CD4-positive, CD25-positive, alpha-beta regulatory T cell (primary cell): ENCODE measurements around the gene DHH. TPM values are rescaled to one million over a fixed set of nuclear protein-coding genes. Genes with fewer than 3 reads are reported as not detected.

Experiments
- ATAC-seq, 2 donors: fragments of 150-1000 bp; cut with Tn5 transposase; one replicate each; pipeline ENCODE4 v1.10.0; 2021; ENCODE audit warnings: low read depth in 2 of 2, moderate number of reproducible peaks in 2 of 2, moderate library complexity in 1 of 2
- DNase-seq, 3 donors: peaks; one replicate each; pipeline versions ENCODE4 v3.0.0 to v3.0.0-alpha.2; 2012 to 2022; ENCODE audit warnings: mixed read lengths in 1 of 3
- H3K27ac ChIP-seq: one replicate; pipeline ENCODE4 v1.7.0; 2013; ENCODE audit warnings: mild to moderate bottlenecking, low read length; ENCODE audit not compliant: insufficient read depth, poor library complexity, severe bottlenecking
- H3K27me3 ChIP-seq: one replicate; pipeline ENCODE4 v1.7.0; 2013; ENCODE audit warnings: low read length; ENCODE audit not compliant: control insufficient read depth, insufficient read depth
- H3K36me3 ChIP-seq: one replicate; pipeline ENCODE4 v1.7.0; 2013; ENCODE audit warnings: mild to moderate bottlenecking, low read length, moderate library complexity; ENCODE audit not compliant: control insufficient read depth, insufficient read depth
- H3K4me1 ChIP-seq: 2 replicates; pipeline ENCODE4 v1.7.0; 2013; ENCODE audit warnings: mild to moderate bottlenecking, low read length; ENCODE audit not compliant: insufficient read depth, control insufficient read depth, poor library complexity, severe bottlenecking
- H3K4me3 ChIP-seq: one replicate; pipeline ENCODE4 v1.7.0; 2013; ENCODE audit warnings: low read depth, mild to moderate bottlenecking, low read length, moderate library complexity
- H3K9me3 ChIP-seq, 2 experiments: 1 replicate in 1 of 2; 2 replicates in 1 of 2; pipeline ENCODE4 v1.7.0; 2013; ENCODE audit warnings: low read length in 2 of 2, mild to moderate bottlenecking in 1 of 2, moderate library complexity in 1 of 2; ENCODE audit not compliant: control insufficient read depth in 2 of 2
- H3K27ac Mint-ChIP-seq, 3 donors: one replicate each; pipeline ENCODE4 v1.8.0; 2020 to 2022; ENCODE audit warnings: mild to moderate bottlenecking in 3 of 3, mixed read lengths in 3 of 3, moderate library complexity in 2 of 3
- H3K27me3 Mint-ChIP-seq: one replicate; pipeline ENCODE4 v1.8.0; 2022; ENCODE audit warnings: mild to moderate bottlenecking, mixed read lengths
- H3K36me3 Mint-ChIP-seq: one replicate; pipeline ENCODE4 v1.8.0; 2020; ENCODE audit warnings: mixed read lengths
- H3K4me1 Mint-ChIP-seq, 4 donors: one replicate each; pipeline ENCODE4 v1.8.0; 2020 to 2022; ENCODE audit warnings: mixed read lengths in 4 of 4, mild to moderate bottlenecking in 1 of 4
- H3K4me3 Mint-ChIP-seq, 4 donors: one replicate each; pipeline ENCODE4 v1.8.0; 2020 to 2022; ENCODE audit warnings: mild to moderate bottlenecking in 4 of 4, mixed read lengths in 4 of 4, moderate library complexity in 3 of 4
- H3K9me3 Mint-ChIP-seq, 7 donors: one replicate each; pipeline ENCODE4 v1.8.0; 2020 to 2022; ENCODE audit warnings: mixed read lengths in 7 of 7, mild to moderate bottlenecking in 3 of 7, moderate library complexity in 2 of 7
- polyA plus RNA-seq, 4 donors: library from polyadenylated mRNA; unstranded; fragments of 300-500 nt; fragmentation: Illumina TruSeq; gene quantifications; one replicate each; pipeline ENCODE4 v1.2.3, GENCODE V29; 2021
- total RNA-seq: library from RNA; stranded (reverse); gene quantifications from one replicate; pipeline ENCODE4 v1.2.3, GENCODE V29; 2022

The DHH gene
- total and polyA plus RNA-seq, 5 donors from 2014 or later, result 0.27 TPM; not detected in 4

GRCh38 chr12:49086116-49086515, 8.5 kb downstream of the DHH start:
- no peak overlapping the region for H3K4me3 ChIP-seq
- ATAC-seq (no peak), DNase-seq (no peak)
- Mint-ChIP-seq H3K27ac (no peak overlapping the region), H3K4me3 (no peak overlapping the region), H3K36me3 (no peaks in the 10 kb centered on the region), H3K9me3 (no peaks in the 10 kb centered on the region), H3K27me3 (peaks cover 69% of the 10 kb centered on the region), H3K4me1 (peaks cover 0 to 33% (median 23%) of the 10 kb centered on the region in 4 donors)
- no peak overlapping the region for H3K27ac ChIP-seq
- no peaks in the 10 kb centered on the region for H3K36me3 ChIP-seq
- peaks cover 13% of the 10 kb centered on the region for H3K27me3 ChIP-seq
- peaks cover 33% of the 10 kb centered on the region for H3K4me1 ChIP-seq
- peaks cover 0 to 2% of the 10 kb centered on the region in 2 experiments for H3K9me3 ChIP-seq

- H3K4me1 ChIP-seq, result peaks cover 17% of the 10 kb centered on the region
- no peaks in the 10 kb centered on the region for H3K9me3 Mint-ChIP-seq
- H3K36me3 Mint-ChIP-seq, result no peaks in the 10 kb centered on the region
- ATAC-seq (no peak), DNase-seq (no peak)
- peaks cover 56% of the 10 kb centered on the region for H3K27me3 Mint-ChIP-seq
- no peak overlapping the region for H3K27ac Mint-ChIP-seq
- no peaks in the 10 kb centered on the region for H3K36me3 ChIP-seq
- no peak overlapping the region for H3K4me3 Mint-ChIP-seq
- H3K27ac ChIP-seq, result no peak overlapping the region
- H3K9me3 ChIP-seq, result peaks cover 0 to 2% of the 10 kb centered on the region in 2 experiments
- peaks cover 0 to 21% (median 15%) of the 10 kb centered on the region in 4 donors for H3K4me1 Mint-ChIP-seq
- no peak overlapping the region for H3K4me3 ChIP-seq
- peaks cover 9% of the 10 kb centered on the region for H3K27me3 ChIP-seq
Measured at GRCh38 chr12:49084438-49084837, 10.2 kb downstream of the DHH start.

- Mint-ChIP-seq H3K4me3 (no peak overlapping the region), H3K27me3 (peaks cover 22% of the 10 kb centered on the region), H3K27ac (no peak overlapping the region), H3K4me1 (no peaks in the 10 kb centered on the region), H3K36me3 (no peaks in the 10 kb centered on the region), H3K9me3 (no peaks in the 10 kb centered on the region)
- Histone ChIP-seq H3K4me3 (no peak overlapping the region), H3K4me1 (no peaks in the 10 kb centered on the region), H3K27me3 (no peaks in the 10 kb centered on the region), H3K36me3 (no peaks in the 10 kb centered on the region), H3K27ac (no peak overlapping the region), H3K9me3 (peaks cover 0 to 2% of the 10 kb centered on the region in 2 experiments)
- DNase-seq (no peak), ATAC-seq (no peak)
Measured at GRCh38 chr12:49079793-49080192, 14.8 kb downstream of the DHH start.

GRCh38 chr12:49070971-49071370, 23.6 kb downstream of the DHH start:
- peaks cover 4 to 24% (median 10%) of the 10 kb centered on the region in 4 donors for H3K4me1 Mint-ChIP-seq
- Histone ChIP-seq H3K4me1 (peaks cover 12% of the 10 kb centered on the region), H3K36me3 (peaks cover 4% of the 10 kb centered on the region), H3K27ac (no peak overlapping the region), H3K27me3 (no peaks in the 10 kb centered on the region), H3K9me3 (no peaks in the 10 kb centered on the region), H3K4me3 (no peak overlapping the region)
- no peaks in the 10 kb centered on the region for H3K36me3 Mint-ChIP-seq
- ATAC-seq (no peak), DNase-seq (no peak)
- no peaks in the 10 kb centered on the region for H3K27me3 Mint-ChIP-seq
- no peaks in the 10 kb centered on the region for H3K9me3 Mint-ChIP-seq
- peak overlapping the region in 1 of 4 donors; percentile 48 for H3K4me3 Mint-ChIP-seq
- H3K27ac Mint-ChIP-seq, result peak overlapping the region in 1 of 3 donors; percentile 33

- Mint-ChIP-seq H3K4me3 (peak within 1 kb of the TSS; percentile 97 to 100 (median 98)), H3K4me1 (peaks cover 4 to 25% (median 10%) of the 10 kb centered on the region in 4 donors), H3K27ac (peak within 1 kb of the TSS; percentile 69 to 98 (median 97)), H3K36me3 (no peaks in the 10 kb centered on the region), H3K9me3 (no peaks in the 10 kb centered on the region), H3K27me3 (no peaks in the 10 kb centered on the region)
- Histone ChIP-seq H3K27ac (peak within 1 kb of the TSS; percentile 82), H3K36me3 (peaks cover 10% of the 10 kb centered on the region), H3K4me1 (peaks cover 12% of the 10 kb centered on the region), H3K4me3 (peak within 1 kb of the TSS; percentile 92), H3K27me3 (no peaks in the 10 kb centered on the region), H3K9me3 (no peaks in the 10 kb centered on the region)
- DNase-seq (peak; percentile 94 to 99 (median 97)), ATAC-seq (peak; percentile 99 to 100)
Measured at GRCh38 chr12:49069507-49070346, 24.9 kb downstream of the DHH start, which contains the start of gene RHEBL1. TSS of gene RHEBL1 (minus strand) at chr12:49069979. CDS start at chr12:49069785, 194 bp downstream.

GRCh38 chr12:49068879-49069506, 25.6 kb downstream of the DHH start:
- DNase-seq (no peak), ATAC-seq (no peak)
- Mint-ChIP-seq H3K27ac (peak overlapping the region in 2 of 3 donors; percentile 97 to 98), H3K36me3 (no peaks in the 10 kb centered on the region), H3K27me3 (no peaks in the 10 kb centered on the region), H3K4me3 (peak overlapping the region; percentile 97 to 100 (median 98)), H3K9me3 (no peaks in the 10 kb centered on the region), H3K4me1 (peaks cover 5 to 26% (median 12%) of the 10 kb centered on the region in 4 donors)
- Histone ChIP-seq H3K4me1 (peaks cover 12% of the 10 kb centered on the region), H3K36me3 (peaks cover 10% of the 10 kb centered on the region), H3K27ac (peak overlapping the region; percentile 82), H3K9me3 (no peaks in the 10 kb centered on the region), H3K27me3 (no peaks in the 10 kb centered on the region), H3K4me3 (peak overlapping the region; percentile 91)

GRCh38 chr12:49066120-49066519, 28.5 kb downstream of the DHH start:
- no peaks in the 10 kb centered on the region for H3K9me3 ChIP-seq
- ATAC-seq (no peak), DNase-seq (no peak)
- H3K4me1 ChIP-seq, result peaks cover 14% of the 10 kb centered on the region
- H3K4me3 ChIP-seq, result no peak overlapping the region
- no peak overlapping the region for H3K27ac ChIP-seq
- H3K27me3 ChIP-seq, result no peaks in the 10 kb centered on the region
- H3K36me3 ChIP-seq, result peaks cover 10% of the 10 kb centered on the region
- peaks cover 3% of the 10 kb centered on the region for H3K27me3 Mint-ChIP-seq
- H3K27ac Mint-ChIP-seq, result peak overlapping the region in 1 of 3 donors; percentile 85
- no peaks in the 10 kb centered on the region for H3K9me3 Mint-ChIP-seq
- H3K4me3 Mint-ChIP-seq, result peak overlapping the region in 1 of 4 donors; percentile 29
- no peaks in the 10 kb centered on the region for H3K36me3 Mint-ChIP-seq
- H3K4me1 Mint-ChIP-seq, result peaks cover 12 to 33% (median 21%) of the 10 kb centered on the region in 4 donors
